NCI-H1417 (cell line): Measurements from ENCODE around the gene ETV5.
"Not testable (repeated sequence)": the region's sequence is repeated elsewhere in the genome, so short reads cannot be mapped to it uniquely, and the experiment has no call there.

Experiments used
- DNase-seq, 3 experiments: peaks; one replicate each; lab custom pipeline; 2025; lab: John Stamatoyannopoulos, UW

Gene ETV5

GRCh38 chr3:186021673-186022362 lies 87.1 kb downstream of the ETV5 start:
- DNase-seq = no peak

- not testable (repeated sequence) for DNase-seq
Measured at GRCh38 chr3:186021250-186021649, 87.6 kb downstream of the ETV5 start.

GRCh38 chr3:186019288-186019687 lies 89.6 kb downstream of the ETV5 start:
- DNase-seq = not testable (repeated sequence)

- DNase-seq = no peak
Measured at GRCh38 chr3:186014866-186015265, 94.0 kb downstream of the ETV5 start.

GRCh38 chr3:186013312-186013711 lies 95.6 kb downstream of the ETV5 start:
- no peak for DNase-seq

GRCh38 chr3:186012137-186012536 lies 96.8 kb downstream of the ETV5 start:
- DNase-seq = no peak

GRCh38 chr3:186004671-186005070 lies 104.2 kb downstream of the ETV5 start:
- no peak for DNase-seq

- no peak for DNase-seq
Measured at GRCh38 chr3:186004209-186004608, 104.7 kb downstream of the ETV5 start.

- DNase-seq = no peak
Measured at GRCh38 chr3:186003610-186004009, 105.3 kb downstream of the ETV5 start.

GRCh38 chr3:186002884-186003472 lies 105.9 kb downstream of the ETV5 start:
- no peak for DNase-seq

GRCh38 chr3:186001842-186002241 lies 107.0 kb downstream of the ETV5 start:
- DNase-seq = no peak

GRCh38 chr3:185999221-185999620 lies 109.7 kb downstream of the ETV5 start:
- no peak for DNase-seq

- DNase-seq = no peak
Measured at GRCh38 chr3:185998136-185998535, 110.8 kb downstream of the ETV5 start.

- DNase-seq = no peak
Measured at GRCh38 chr3:185997130-185997529, 111.8 kb downstream of the ETV5 start.
